GM19238 (cell line): ENCODE data around the gene RMND5B.
"Not testable (repeated sequence)": the region's sequence is repeated elsewhere in the genome, so short reads cannot be mapped to it uniquely, and the experiment has no call there.

Experiments
- DNase-seq: peaks from one replicate; pipeline ENCODE4 v3.0.0; 2011; ENCODE audit warnings: low spot score; ENCODE audit not compliant: insufficient read length

The RMND5B gene

DNA sequence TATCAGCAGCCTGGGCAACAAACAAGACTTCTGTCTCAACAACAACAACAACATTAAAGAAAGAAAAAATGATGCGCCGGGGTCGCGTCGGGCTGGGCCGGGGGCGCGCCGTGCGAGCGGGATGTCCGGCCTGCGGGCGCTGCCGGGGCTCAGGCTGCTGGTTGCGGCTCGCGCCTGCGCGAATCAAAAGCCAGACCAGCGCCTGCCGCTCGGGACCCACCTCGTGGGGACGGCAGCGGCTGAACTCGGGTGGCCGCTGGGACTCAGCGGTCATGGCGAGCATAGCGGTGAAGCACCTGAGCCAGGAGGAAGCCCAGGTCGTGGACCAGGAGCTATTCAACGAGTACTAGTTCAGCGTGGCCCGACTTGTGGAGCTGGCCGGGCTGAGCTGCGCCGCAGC is 34.8 kb downstream of the RMND5B start:
- no peak for DNase-seq

DNA sequence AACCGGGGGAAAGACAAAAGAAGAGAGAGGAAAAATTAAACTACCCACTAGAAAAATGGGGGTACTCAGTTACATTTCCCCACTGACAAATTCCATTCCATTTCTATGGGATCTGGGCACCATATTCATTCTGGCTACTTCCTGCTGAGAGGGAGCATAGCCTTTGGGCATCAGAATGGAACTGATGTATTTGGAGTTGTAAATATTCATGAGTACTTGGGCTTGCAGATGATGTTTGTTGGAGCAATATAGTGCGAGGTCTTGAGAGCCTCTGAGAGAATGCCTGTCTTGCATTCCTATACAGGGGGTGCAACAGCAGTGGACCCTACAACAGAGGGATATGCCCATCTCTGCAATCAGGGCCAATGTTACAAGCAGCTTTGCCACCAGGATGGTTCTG is 39.6 kb downstream of the RMND5B start:
- no peak for DNase-seq

DNA sequence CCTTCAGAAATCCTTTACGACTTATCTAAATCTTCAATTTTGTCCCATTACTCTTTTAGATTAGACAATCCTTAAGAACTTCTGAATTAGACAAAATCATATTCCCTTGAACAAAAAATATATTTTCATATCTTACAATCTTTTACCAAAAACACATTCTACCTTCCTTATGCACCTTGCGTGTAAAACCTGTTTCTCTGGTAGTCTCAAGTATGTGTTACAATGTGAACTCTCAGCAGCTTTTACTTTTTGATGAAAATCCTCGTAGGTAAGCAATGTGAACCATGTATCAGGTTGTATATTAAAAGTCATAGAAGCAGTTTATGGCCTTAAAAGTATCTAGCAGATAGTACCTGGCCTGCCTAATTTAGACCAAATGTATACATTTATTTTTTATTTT is 43.6 kb downstream of the RMND5B start:
- DNase-seq: no peak

DNA sequence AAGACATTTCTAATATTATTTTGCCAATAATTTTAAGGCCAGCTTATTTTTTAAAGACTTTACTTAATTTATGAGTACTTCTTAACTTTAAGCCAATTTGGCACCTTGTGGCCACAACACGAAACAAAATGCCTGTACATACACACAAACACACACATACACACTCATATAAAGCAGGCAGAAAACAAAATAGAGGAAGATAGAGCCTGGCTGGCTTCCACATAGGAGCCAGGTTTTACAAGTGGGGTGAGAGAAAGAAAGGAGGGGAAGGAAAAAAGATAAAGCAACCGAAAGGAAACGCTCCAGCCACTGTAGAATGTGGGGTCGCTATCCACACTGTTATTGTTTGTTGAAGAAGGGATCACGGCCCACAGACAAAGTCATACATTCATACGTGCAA is 46.0 kb downstream of the RMND5B start:
- DNase-seq: no peak

DNA sequence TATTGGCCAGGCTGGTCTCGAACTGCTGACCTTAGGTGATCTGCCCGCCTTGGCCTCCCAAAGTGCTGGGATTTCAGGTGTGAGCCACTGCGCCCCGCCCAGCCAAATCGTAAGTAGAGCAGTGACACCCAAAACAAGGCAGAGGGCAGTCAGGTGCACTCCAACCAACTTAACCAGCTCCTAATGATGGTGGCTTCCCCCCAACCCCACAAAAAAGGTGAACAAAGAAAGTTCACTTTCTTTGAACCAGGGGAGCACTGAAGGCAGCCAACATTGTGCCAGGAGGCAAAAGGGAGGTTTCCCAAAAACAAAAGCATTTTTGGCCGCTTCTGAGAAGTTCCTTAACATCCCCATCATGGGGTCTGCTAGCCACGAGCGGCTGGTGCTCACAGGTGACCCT is 46.8 kb downstream of the RMND5B start:
- DNase-seq: no peak

DNA sequence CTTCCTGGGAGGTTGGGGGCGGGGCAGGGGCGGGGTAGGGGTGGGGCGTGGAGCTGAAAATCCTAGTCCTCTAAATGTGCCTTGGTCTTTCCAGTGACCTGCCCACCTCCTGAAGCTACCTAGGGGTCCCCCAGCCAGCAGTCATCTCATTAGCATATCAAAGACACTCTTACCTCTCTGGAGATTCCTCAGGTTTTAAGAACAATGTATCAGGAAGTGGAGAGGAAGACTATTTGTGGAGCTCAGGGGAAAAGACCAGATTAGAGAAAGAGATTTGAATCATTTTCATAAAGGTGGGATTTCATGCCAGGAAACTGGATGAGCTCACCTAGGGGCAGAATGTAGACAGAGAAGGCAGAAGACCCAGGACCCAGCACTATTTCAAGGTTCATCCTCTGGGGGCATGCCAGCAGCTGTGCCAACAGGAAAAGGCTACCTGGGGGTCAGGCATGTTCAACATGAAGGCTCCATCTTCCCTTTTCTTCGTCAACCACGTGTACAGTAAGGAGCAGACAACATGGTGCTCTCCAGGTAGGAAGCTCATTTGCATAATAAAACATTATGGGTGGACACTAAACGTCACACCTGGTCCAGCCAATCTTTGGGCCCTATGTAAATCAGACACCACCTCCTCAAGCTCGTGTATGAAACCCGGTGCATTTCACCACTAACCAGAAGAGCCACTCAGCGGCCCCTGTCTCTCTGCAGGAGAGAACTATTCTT is 49.5 kb downstream of the RMND5B start:
- no peak for DNase-seq

DNA sequence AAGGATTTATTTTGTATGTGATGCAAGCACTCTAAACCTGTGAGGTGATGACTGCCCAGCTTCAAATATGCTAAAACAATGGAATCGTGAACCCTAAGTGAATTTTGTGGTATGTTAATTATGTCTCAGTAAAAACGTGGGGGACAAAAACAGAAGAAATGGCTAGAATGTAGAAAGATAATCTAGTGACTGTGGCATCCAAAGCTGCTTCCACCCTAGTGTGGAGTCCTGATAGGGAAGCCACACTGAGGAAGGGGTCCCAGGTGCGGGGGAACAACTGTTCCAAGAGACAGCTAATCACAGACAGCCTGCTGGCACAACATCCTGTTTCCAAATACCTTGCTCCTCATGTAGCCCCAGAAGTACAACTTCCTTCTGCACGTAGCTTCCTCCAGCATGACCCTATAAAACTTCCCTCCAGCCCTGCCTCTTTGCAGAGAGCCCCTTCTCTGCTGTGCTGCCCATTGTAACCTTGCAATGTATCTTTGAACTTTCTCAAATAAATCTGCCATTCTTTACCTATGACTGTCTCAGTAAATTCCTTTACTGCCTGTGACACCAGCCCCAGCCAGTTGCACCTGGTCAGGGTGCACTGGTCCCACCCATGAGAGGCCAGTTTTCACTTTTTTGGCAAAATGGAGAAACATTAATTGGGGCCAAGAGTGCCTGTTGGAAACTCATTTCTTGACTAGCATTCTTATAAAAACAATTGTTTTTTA is 51.5 kb downstream of the RMND5B start:
- DNase-seq: no peak

DNA sequence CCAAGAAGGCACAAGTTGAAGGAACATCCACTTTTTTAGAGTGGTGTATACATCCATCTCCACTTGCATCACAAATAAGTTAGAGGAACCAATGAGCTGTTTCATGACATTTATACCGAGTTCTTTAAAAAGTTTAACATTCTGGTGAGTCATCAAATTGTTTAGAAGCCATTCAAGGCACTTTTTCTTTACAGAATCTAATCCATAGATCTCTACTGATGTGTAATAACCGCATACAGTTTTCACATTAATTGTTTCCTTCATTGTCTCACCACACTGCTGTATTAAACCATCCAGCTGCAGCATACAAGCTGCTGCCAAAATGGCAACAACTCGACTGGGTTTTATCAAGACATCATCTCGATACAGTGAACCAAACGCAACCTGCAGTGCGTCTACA is 55.6 kb downstream of the RMND5B start:
- no peak for DNase-seq

DNA sequence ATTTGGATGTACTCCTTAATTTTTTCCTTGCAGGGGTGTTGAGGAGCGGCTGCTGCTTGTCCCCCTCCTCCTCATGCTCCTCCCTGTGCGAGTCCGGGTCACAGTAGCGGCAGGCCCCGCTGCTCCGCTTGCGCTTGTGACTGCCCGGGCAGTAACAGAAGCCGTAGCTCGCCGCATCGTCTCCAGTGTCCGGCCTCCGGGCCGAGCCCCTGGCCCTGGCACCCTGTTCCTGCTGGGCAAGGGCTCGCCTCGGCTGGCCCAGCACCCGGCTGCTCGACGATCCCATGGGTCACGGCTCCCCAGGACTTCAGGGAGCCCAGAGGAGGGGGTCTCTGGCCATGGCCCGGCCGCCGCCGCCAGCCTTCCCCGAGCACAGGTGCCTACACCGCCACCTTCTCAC is 56.2 kb downstream of the RMND5B start, which contains the start of gene GMCL2:
GMCL2 (minus strand) TSS at position 358 of the 400 bp plus-strand sequence; CDS start at position 286, 72 bp downstream.
- no peak for DNase-seq

DNA sequence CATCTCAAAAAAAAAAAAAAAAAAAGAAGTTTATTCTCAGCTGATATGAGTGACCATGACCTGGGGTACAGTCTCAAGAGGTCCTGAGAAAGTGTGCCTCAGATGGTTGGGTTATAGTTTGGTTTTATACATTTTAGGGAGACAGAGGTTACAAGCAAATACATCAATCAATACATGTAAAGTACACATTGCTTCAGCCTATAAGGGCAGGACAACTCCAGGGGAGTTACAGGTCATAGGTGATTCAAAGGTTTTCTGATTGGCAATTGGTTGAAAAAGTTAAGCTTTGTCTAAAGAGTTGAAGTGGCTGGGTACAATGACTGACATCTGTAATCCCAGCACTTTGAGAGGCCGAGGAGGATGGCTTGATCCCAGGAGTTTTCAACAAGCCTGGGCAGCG is 58.6 kb downstream of the RMND5B start:
- no peak for DNase-seq

DNA sequence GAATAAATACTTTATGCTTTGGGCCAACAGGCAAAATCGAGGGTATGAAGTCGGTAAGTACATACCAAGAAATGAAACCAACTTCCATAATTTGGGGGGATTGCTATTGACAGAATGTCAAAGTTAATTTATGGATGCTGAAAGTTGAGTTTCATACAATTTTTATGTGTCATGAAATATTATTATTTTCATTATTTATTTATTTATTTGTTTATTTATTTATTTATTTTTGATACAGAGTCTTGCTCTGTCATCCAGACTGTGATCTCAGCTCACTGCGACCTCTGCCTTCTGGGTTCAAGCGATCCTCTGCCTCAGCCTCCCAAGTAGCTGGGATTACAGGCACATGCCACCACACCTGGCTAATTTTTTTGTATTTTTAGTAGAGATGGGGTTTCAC is 60.8 kb downstream of the RMND5B start:
- no peak for DNase-seq

DNA sequence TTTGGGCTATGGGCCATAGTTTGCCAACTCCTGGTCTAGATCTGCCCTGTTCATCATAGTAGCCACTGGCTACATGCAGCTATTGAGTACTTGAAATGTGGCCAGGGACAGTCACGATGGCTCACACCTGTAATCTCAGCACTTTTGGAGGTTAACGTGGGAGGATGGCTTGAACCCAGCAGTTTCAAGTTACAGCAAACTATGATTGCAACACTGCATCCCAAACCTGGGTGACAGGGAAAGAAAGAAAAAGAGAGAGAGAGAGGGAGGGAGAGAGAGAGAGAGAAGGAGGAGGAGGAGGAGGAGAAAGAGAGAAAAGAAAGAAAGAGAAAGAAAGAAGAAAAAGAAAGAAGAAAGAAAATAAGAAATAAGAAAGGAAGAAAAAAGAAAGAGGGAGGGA is 61.4 kb downstream of the RMND5B start:
- no peak for DNase-seq

DNA sequence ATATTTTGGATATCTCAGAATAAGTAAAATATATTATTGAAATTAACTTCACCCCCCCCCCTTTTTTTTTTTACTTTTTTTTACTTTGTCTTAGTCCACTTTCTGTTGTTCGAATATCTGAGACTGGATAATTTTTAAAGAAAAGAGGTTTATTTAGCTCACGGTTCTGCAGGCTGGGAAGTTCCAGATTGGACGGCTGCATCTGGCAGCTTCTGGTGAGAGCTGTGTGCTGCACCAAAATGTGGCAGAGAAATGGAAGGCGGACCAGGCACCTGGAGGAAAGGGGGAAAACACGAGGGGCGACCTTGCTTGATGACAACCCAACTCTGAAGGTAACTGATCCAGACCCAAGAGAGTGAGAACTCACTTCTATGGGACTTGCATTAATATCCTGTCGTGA is 62.0 kb downstream of the RMND5B start:
- no peak for DNase-seq

DNA sequence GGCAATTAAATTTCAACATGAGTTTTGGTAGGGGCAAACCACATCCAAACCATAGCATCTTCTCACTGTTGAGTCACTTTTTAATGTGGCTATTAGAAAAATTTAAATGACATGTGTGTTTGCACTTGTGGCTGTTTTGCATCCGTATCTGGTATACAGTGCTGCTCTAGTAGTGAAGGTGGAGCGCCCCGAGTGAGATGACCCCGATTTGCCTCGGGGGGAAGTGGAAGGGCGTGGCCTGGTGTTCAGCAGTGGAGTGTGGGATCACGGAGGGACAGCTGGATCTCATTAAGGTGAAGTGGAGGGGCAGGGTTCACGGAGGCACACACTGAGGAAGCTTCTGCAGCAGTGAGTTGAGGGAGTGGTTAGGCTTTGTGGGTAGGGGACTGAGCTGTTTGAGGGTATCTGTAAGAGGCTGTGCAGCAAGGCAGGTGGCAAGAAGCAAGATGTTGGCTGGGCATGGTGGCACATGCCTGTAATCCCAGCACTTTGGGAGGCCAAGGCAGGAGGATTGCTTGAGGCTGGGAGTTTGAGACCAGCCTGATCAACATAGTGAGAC is 62.5 kb downstream of the RMND5B start:
- DNase-seq: no peak

DNA sequence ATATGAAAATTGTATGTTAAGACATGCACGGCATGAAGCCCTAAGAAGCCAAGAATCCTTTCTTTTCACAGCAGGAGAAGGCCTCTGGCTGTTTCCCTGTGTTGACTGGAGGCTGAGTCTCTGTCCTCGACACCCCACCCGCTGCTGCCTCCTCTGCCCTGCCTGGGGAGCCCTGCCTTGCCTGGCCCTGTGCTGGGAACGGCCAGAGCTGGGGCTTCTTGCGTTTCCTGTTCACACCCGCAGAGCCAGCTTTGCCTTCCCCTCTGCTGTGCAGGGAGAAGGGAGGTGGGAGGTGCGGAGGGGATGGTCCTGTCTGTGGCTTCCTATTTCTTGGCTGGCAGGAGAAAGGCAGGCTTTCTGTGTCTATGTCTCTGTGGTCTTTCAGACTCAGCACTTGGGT is 63.2 kb downstream of the RMND5B start:
- DNase-seq: no peak

DNA sequence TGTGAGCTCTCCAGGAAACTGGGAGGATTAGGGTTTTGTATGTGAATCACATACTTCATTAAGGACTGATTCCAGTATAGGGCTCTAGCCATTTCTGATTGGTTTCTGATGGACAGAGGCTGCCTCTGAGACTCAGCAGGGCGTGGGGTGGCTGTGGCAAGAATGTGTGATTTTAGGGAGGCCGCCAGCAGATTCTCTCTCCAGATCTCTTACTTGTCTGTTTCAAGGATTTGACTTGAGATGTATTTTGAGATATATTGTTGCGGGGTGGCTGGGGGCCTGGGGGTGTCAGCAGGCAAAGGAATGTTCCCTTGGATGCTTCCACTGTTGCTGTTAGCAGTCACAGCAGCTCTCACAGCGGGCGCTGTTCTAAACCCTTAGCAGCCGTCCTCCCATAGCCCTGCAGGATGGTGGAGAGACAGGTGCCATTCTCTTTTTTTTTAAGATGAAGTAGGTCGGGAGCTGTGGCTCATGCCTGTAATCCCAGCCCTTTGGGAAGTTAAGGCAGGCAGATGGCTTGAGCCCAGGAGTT is 65.5 kb downstream of the RMND5B start:
- no peak for DNase-seq

DNA sequence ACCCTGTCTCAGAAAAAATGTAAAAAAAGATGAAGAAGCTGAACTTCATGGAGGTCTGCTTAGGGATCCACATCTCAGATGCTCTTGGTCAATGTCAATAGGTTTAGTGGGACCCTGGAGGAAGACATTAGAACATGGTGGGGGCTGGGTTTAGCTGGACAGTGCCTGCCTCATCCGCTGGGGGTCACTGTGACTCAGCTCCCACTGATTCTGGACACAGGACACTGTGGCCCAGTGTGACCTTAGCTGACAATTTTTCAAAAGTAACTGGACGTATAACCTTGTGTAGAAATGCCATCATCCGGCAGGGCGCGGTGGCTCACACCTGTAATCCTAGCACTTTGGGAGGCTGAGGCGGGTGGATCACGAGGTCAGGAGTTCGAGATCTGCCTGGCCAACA is 66.2 kb downstream of the RMND5B start:
- no peak for DNase-seq

DNA sequence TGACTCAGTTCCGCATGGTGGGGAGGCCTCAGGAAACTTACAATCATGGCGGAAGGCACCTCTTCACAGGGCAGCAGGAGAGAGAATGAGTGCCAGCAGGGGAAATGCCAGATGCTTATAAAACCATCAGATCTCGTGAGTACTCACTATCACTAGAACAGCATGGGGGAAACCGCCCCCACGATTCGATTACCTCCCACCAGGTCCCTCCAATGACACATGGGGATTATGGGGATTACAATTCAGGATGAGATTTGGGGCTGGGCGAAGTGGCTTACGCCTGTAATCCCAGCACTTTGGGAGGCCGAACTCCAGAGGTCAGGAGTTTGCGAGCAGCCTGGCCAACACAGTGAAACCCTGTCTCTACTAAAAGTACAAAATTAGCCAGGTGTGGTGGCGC is 67.3 kb downstream of the RMND5B start:
- not testable (repeated sequence) for DNase-seq

DNA sequence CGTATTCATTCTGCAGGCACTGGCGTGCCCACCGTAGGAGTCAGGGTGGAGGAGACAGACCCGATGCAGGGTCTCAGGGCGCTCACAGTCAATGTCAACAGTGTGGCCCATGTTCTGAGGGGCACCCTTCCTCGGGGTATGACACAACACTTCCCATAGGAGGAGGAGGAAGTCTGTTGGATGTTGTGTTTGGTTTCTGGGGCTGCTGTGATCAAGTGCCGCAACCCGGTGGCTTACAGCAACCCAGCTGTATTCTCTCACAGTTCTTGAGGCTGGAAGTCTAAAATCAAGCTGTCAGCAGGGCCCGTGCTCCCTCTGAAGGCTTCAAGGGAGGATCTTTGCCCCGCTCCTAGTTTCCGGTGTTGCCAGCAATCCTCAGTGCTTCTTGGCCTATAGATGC is 67.9 kb downstream of the RMND5B start:
- DNase-seq: no peak

DNA sequence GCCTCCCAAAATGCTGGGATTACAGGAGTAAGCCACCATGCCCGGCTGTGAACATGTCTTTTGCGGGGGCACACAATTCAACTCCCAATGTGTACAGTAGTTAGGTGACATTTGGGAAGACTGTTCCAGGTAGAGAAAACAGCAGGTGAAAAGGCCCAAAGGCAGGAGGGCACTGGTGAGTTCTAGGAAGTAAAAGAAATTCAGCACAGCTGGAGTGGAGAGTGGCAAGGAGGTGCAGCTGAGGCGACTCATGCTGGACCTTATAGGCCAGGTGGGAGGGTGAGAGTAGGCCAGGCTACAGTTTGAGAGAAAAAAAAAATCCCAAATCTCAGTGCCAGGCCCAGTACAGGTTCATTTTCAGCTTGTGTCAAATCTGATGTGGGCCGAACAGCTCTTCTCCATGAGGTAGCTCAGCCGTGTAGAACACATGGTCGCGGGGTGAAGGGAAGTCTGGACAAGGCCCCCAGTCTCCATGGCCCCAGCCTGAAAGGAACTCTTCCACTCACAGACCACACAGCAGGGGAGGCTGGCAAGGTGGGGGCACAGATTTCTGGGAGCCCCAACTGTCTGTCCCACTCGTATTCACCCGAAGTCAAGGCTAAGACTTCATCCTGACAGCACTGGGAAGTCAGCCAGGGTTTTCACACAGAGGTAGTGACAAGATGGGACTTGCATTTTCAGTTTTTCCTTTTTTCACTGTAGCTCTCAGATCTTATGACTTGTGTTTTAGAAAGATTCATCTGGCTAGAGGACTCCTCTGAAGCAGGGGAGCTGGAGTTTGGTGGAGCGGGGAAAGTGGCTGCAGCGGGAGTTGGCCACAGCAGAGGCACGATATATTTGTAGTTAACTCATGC is 69.0 kb downstream of the RMND5B start:
- DNase-seq: no peak
